ENCODE results near the gene SLC49A3. TPM values are rescaled to one million over a fixed set of nuclear protein-coding genes. Genes with fewer than 3 reads are reported as not detected.

The SLC49A3 gene
- total RNA-seq, 1 experiment from 2014 or later: 8.1 TPM

DNA sequence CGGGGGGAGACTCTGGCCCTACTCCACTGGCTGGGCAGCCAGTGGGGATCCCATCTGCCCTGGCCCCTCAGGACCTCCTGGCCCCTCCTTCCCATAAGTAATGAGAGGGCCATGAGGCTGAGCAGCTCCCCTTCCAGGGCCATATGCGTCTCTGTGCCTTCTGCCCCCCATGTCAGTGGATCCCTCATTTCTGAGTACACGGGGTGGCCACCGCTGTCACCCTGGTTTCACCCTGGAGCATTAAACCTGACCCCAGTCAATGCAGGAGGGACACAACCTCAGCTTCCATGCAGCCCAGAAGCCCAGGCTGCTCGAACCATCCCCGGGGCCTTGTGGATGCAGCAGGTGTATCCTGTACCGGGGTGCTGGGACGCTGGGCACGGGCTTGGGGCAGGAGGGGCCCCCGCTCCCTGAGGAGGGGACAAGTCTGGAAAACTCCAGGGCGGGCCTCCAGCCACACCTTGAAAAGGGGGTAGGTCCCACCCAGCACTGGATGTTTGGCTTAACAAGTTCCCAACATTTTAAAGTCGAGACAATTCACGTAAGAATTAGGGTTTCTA lies 39.1 kb downstream of the SLC49A3 start:
- H2AFZ ChIP-seq: no peak overlapping the region
- intact Hi-C loops (cut with micrococcal nuclease; ENCODE audit: unreplicated experiment): no loop called here
- peaks cover 83% of the 10 kb centered on the region for H3K27me3 ChIP-seq (ENCODE audit: insufficient read depth, low read depth)
- H3K4me1 ChIP-seq (replicated peaks; ENCODE audit: insufficient read depth): no peaks in the 10 kb centered on the region
- no peaks in the 10 kb centered on the region for H4K20me1 ChIP-seq (ENCODE audit: insufficient read depth)
- H3K27ac ChIP-seq: no peak overlapping the region
- BruUV-seq (replicated peaks): no TSS peak
- DNase-seq: no peak
- no peak overlapping the region for H3K4me2 ChIP-seq
- no peaks in the 10 kb centered on the region for H3K36me3 ChIP-seq (ENCODE audit: low read depth)
- TF ChIP-seq EZH2 (IDR thresholded peaks at IDR 0.05; ENCODE audit: low read depth): no peak
- TF ChIP-seq, protein P1, sequence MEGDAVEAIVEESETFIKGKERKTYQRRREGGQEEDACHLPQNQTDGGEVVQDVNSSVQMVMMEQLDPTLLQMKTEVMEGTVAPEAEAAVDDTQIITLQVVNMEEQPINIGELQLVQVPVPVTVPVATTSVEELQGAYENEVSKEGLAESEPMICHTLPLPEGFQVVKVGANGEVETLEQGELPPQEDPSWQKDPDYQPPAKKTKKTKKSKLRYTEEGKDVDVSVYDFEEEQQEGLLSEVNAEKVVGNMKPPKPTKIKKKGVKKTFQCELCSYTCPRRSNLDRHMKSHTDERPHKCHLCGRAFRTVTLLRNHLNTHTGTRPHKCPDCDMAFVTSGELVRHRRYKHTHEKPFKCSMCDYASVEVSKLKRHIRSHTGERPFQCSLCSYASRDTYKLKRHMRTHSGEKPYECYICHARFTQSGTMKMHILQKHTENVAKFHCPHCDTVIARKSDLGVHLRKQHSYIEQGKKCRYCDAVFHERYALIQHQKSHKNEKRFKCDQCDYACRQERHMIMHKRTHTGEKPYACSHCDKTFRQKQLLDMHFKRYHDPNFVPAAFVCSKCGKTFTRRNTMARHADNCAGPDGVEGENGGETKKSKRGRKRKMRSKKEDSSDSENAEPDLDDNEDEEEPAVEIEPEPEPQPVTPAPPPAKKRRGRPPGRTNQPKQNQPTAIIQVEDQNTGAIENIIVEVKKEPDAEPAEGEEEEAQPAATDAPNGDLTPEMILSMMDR (conservative IDR thresholded peaks at IDR 0.05): no peak
- H3K9me2 ChIP-seq (ENCODE audit: insufficient read depth): no peaks in the 10 kb centered on the region
- no peaks in the 10 kb centered on the region for H3K79me2 ChIP-seq (ENCODE audit: low read depth)
- no peaks in the 10 kb centered on the region for H3F3A ChIP-seq (ENCODE audit: insufficient read depth, low read depth)
- POLR2A ChIA-PET (ENCODE audit: unreplicated experiment): no interaction called here
- no peaks in the 10 kb centered on the region for H3K9me3 ChIP-seq (ENCODE audit: insufficient read depth, low read depth)
- CTCF ChIA-PET: no interaction called here
- H3K4me3 ChIP-seq: no peak overlapping the region

GRCh38 chr4:649293-649625 lies 39.7 kb downstream of the SLC49A3 start:
- Histone ChIP-seq H3K9me3 (ENCODE audit: insufficient read depth, low read depth) (no peaks in the 10 kb centered on the region), H3K4me3 (no peak overlapping the region), H4K20me1 (ENCODE audit: insufficient read depth) (no peaks in the 10 kb centered on the region), H3K9me2 (ENCODE audit: insufficient read depth) (no peaks in the 10 kb centered on the region), H3K27me3 (ENCODE audit: insufficient read depth, low read depth) (peaks cover 84% of the 10 kb centered on the region), H3K79me2 (ENCODE audit: low read depth) (no peaks in the 10 kb centered on the region), H3F3A (ENCODE audit: insufficient read depth, low read depth) (no peaks in the 10 kb centered on the region), H3K4me2 (no peak overlapping the region), H3K27ac (no peak overlapping the region), H3K4me1 (replicated peaks; ENCODE audit: insufficient read depth) (no peaks in the 10 kb centered on the region), H3K36me3 (ENCODE audit: low read depth) (no peaks in the 10 kb centered on the region), H2AFZ (no peak overlapping the region)
- no peak for TF ChIP-seq EZH2 (IDR thresholded peaks at IDR 0.05; ENCODE audit: low read depth)
- no TSS peak for BruUV-seq (replicated peaks)
- ChIA-PET POLR2A (ENCODE audit: unreplicated experiment) (no interaction called here), CTCF (no interaction called here)
- DNase-seq: no peak
- intact Hi-C loops (cut with micrococcal nuclease; ENCODE audit: unreplicated experiment): no loop called here

DNA sequence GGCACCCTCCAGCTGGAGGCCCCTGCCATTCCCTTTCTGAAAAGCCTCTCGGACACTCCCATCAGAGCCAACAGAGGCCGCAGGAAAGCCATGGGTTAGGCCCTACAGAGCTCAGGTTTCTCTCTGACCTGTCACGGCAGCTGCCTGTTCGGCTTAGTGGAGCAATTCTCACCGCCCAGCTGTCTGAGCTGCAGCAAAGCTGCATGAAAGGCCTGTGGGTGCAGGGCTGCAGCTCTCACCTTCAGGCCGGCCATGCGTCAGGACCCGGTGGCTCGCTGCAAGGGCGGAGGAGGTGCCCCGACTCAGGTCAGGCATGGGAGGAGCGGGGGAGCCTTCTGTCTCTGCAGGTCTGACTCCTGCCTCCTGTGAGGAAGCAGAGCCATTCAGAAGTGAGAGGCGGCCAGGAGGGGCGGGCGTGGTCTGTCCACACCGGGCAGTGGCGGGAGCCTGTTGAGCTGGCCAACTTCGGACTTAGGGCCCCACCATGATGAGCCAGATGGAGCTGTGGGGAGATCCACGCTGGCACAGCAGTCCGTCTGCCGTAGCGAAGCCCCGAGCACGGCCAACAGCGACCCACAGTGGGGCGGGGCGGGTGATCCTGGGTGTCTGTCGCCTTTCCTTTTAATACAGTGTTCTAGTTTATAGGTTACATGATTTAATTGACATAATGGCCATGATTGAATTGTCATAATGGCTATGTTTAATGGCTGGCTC lies 40.2 kb downstream of the SLC49A3 start:
- no peaks in the 10 kb centered on the region for H3K79me2 ChIP-seq (ENCODE audit: low read depth)
- ChIA-PET CTCF (interaction anchor here (0.5 kb wide), 1 partner anchor 22 kb away, joined by 3 read pairs; no protein-coding TSS in a partner anchor), POLR2A (ENCODE audit: unreplicated experiment) (no interaction called here)
- no peaks in the 10 kb centered on the region for H3K36me3 ChIP-seq (ENCODE audit: low read depth)
- H3F3A ChIP-seq (ENCODE audit: insufficient read depth, low read depth): no peaks in the 10 kb centered on the region
- TF ChIP-seq, protein P1 (conservative IDR thresholded peaks at IDR 0.05): no peak
- H2AFZ ChIP-seq: no peak overlapping the region
- H3K9me3 ChIP-seq (ENCODE audit: insufficient read depth, low read depth): no peaks in the 10 kb centered on the region
- no peaks in the 10 kb centered on the region for H3K4me1 ChIP-seq (replicated peaks; ENCODE audit: insufficient read depth)
- no peaks in the 10 kb centered on the region for H3K9me2 ChIP-seq (ENCODE audit: insufficient read depth)
- H3K4me3 ChIP-seq: no peak overlapping the region
- peak in 1 of 2 experiments; percentile 39 for DNase-seq
- intact Hi-C loops (cut with micrococcal nuclease; ENCODE audit: unreplicated experiment): no loop called here
- no peak overlapping the region for H3K4me2 ChIP-seq
- H3K27ac ChIP-seq: no peak overlapping the region
- peaks cover 82% of the 10 kb centered on the region for H3K27me3 ChIP-seq (ENCODE audit: insufficient read depth, low read depth)
- H4K20me1 ChIP-seq (ENCODE audit: insufficient read depth): no peaks in the 10 kb centered on the region
- BruUV-seq (replicated peaks): no TSS peak

- intact Hi-C loops (cut with micrococcal nuclease; ENCODE audit: unreplicated experiment): no loop called here
Measured at GRCh38 chr4:647481-647880, 41.5 kb downstream of the SLC49A3 start.

More at GRCh38 chr4:647481-647880, 41.5 kb downstream of the SLC49A3 start:
- no peak overlapping the region for H3K4me2 ChIP-seq
- H3K79me2 ChIP-seq (ENCODE audit: low read depth): no peaks in the 10 kb centered on the region
- no TSS peak for BruUV-seq (replicated peaks)
- no peak overlapping the region for H2AFZ ChIP-seq
- DNase-seq: no peak
- CTCF ChIA-PET: no interaction called here
- no peaks in the 10 kb centered on the region for H4K20me1 ChIP-seq (ENCODE audit: insufficient read depth)
- H3K9me2 ChIP-seq (ENCODE audit: insufficient read depth): no peaks in the 10 kb centered on the region
- POLR2A ChIA-PET (ENCODE audit: unreplicated experiment): no interaction called here
- peaks cover 80% of the 10 kb centered on the region for H3K27me3 ChIP-seq (ENCODE audit: insufficient read depth, low read depth)
- no peak overlapping the region for H3K27ac ChIP-seq
- no peaks in the 10 kb centered on the region for H3K36me3 ChIP-seq (ENCODE audit: low read depth)
- TF ChIP-seq, protein P1 (conservative IDR thresholded peaks at IDR 0.05): no peak
- TF ChIP-seq EZH2 (IDR thresholded peaks at IDR 0.05; ENCODE audit: low read depth): no peak
- H3F3A ChIP-seq (ENCODE audit: insufficient read depth, low read depth): no peaks in the 10 kb centered on the region
- no peaks in the 10 kb centered on the region for H3K4me1 ChIP-seq (replicated peaks; ENCODE audit: insufficient read depth)
- H3K9me3 ChIP-seq (ENCODE audit: insufficient read depth, low read depth): no peaks in the 10 kb centered on the region
- no peak overlapping the region for H3K4me3 ChIP-seq

All from PC-9 (cell line).